K562 (cell line): ENCODE measurements around the gene DST. TPM values are rescaled to one million over a fixed set of nuclear protein-coding genes. Genes with fewer than 3 reads are reported as not detected.

Experiments
- CTBP1 ChIP-seq: fragments of 450-650 bp; IDR thresholded peaks from 2 replicates; pipeline ENCODE4 v1.6.1; 2016; ENCODE audit warnings: borderline replicate concordance
- HCFC1 ChIP-seq: IDR thresholded peaks from 2 replicates; pipeline ENCODE4 v1.6.1; 2012; ENCODE audit warnings: low read depth, low read length, improper control_type of control experiment
- HDAC2 ChIP-seq: fragments of 450-650 bp; IDR thresholded peaks from 2 replicates; pipeline ENCODE4 v1.6.1; 2016; ENCODE audit warnings: mild to moderate bottlenecking
- ZNF143 ChIP-seq: sonication (generic); formaldehyde crosslinking; IDR thresholded peaks from 2 replicates; pipeline ENCODE4 v1.9.0; 2022; ENCODE audit warnings: mild to moderate bottlenecking, missing genetic modification reagents
- polyA plus RNA-seq, 8 experiments: library from polyadenylated mRNA; depleted of rRNA in 4 of 8; stranded (reverse) in 5 of 8; unstranded in 3 of 8; fragments of >200 nt; fragmentation: Nextera tagmentation in 2 of 8; fragmentation: Illumina TruSeq in 1 of 8; extraction: Ambion mirVana in 2 of 8; extraction: Trizol in 1 of 8; gene quantifications; 2 replicates each; pipeline versions ENCODE4 v1.2.1 to v1.2.3, GENCODE V29; 2011 to 2014; ENCODE audit warnings: inconsistent platforms in 1 of 8, missing spikeins in 1 of 8
- total RNA-seq, 7 experiments: library from RNA; depleted of rRNA in 6 of 7; stranded (reverse); fragments of >200 nt in 6 of 7; fragmentation: Illumina TruSeq in 2 of 7; extraction: Trizol in 2 of 7; gene quantifications; 2 replicates each; pipeline versions ENCODE4 v1.2.1 to v1.2.3, GENCODE V29; 2011 to 2021; ENCODE audit warnings: low replicate concordance in 1 of 7
- TF ChIP-seq, protein P1 (sequence below): sonication (generic); formaldehyde crosslinking; IDR thresholded peaks from 2 replicates; pipeline ENCODE4 v1.8.0; 2022; ENCODE audit warnings: mild to moderate bottlenecking, missing genetic modification reagents
- TF ChIP-seq, protein P2 (sequence below), 2 experiments: fragments of 450-650 bp; IDR thresholded peaks; 2 replicates each; pipeline ENCODE4 v1.6.1; 2018; ENCODE audit warnings: mild to moderate bottlenecking in 2 of 2, low read depth in 1 of 2; ENCODE audit not compliant: partially characterized antibody in 2 of 2

The DST gene
- total and polyA plus RNA-seq, 9 of the 15 experiments (the other 6 are each of a cell fraction or from before 2014, with no cell fraction given) = 5.2 to 21.9 (median 13.3) TPM

DNA sequence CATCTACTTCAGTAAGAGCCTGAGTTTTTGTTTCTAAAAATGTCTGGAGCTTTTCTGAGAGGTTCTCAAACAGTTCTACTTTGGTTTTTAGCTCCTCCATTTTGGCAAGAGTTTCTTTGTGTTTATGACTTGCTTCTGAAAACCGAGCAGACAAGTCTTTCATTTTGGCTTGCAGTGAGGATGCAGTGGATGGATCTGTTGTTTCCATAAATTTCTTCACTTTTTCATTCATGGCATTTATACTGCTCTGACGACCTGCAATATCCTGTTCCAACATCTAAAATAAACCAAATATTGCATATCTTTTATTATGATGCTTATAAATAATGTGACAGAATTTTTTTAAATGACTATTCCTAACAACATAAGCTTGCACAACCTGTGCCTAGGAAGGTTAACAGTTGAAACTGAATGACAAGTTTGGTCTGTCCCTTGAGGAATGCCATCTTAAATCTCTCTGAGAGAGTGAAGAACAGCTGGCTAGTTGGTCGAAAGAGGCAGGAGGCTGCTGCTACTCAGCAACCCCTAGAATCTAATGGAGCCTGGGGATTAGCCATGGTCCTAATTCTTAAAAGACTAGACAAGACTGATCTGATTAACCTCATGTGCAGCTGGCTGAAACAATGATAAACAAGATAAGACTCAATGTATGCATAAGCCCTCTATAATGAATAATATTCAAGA lies 69.8 kb downstream of the DST start (continued):
- TF ChIP-seq, protein P1, sequence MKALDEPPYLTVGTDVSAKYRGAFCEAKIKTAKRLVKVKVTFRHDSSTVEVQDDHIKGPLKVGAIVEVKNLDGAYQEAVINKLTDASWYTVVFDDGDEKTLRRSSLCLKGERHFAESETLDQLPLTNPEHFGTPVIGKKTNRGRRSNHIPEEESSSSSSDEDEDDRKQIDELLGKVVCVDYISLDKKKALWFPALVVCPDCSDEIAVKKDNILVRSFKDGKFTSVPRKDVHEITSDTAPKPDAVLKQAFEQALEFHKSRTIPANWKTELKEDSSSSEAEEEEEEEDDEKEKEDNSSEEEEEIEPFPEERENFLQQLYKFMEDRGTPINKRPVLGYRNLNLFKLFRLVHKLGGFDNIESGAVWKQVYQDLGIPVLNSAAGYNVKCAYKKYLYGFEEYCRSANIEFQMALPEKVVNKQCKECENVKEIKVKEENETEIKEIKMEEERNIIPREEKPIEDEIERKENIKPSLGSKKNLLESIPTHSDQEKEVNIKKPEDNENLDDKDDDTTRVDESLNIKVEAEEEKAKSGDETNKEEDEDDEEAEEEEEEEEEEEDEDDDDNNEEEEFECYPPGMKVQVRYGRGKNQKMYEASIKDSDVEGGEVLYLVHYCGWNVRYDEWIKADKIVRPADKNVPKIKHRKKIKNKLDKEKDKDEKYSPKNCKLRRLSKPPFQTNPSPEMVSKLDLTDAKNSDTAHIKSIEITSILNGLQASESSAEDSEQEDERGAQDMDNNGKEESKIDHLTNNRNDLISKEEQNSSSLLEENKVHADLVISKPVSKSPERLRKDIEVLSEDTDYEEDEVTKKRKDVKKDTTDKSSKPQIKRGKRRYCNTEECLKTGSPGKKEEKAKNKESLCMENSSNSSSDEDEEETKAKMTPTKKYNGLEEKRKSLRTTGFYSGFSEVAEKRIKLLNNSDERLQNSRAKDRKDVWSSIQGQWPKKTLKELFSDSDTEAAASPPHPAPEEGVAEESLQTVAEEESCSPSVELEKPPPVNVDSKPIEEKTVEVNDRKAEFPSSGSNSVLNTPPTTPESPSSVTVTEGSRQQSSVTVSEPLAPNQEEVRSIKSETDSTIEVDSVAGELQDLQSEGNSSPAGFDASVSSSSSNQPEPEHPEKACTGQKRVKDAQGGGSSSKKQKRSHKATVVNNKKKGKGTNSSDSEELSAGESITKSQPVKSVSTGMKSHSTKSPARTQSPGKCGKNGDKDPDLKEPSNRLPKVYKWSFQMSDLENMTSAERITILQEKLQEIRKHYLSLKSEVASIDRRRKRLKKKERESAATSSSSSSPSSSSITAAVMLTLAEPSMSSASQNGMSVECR (CRISPR knock-in tag) = no peak
- TF ChIP-seq, protein P2, sequence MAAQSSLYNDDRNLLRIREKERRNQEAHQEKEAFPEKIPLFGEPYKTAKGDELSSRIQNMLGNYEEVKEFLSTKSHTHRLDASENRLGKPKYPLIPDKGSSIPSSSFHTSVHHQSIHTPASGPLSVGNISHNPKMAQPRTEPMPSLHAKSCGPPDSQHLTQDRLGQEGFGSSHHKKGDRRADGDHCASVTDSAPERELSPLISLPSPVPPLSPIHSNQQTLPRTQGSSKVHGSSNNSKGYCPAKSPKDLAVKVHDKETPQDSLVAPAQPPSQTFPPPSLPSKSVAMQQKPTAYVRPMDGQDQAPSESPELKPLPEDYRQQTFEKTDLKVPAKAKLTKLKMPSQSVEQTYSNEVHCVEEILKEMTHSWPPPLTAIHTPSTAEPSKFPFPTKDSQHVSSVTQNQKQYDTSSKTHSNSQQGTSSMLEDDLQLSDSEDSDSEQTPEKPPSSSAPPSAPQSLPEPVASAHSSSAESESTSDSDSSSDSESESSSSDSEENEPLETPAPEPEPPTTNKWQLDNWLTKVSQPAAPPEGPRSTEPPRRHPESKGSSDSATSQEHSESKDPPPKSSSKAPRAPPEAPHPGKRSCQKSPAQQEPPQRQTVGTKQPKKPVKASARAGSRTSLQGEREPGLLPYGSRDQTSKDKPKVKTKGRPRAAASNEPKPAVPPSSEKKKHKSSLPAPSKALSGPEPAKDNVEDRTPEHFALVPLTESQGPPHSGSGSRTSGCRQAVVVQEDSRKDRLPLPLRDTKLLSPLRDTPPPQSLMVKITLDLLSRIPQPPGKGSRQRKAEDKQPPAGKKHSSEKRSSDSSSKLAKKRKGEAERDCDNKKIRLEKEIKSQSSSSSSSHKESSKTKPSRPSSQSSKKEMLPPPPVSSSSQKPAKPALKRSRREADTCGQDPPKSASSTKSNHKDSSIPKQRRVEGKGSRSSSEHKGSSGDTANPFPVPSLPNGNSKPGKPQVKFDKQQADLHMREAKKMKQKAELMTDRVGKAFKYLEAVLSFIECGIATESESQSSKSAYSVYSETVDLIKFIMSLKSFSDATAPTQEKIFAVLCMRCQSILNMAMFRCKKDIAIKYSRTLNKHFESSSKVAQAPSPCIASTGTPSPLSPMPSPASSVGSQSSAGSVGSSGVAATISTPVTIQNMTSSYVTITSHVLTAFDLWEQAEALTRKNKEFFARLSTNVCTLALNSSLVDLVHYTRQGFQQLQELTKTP (IDR thresholded peaks at IDR 0.05; ENCODE audit: low read depth in 1 of 2, partially characterized antibody in 2 of 2) = no peak
- TF ChIP-seq ZNF143 (CRISPR knock-in tag) = no peak
- no peak for TF ChIP-seq HCFC1
- no peak for TF ChIP-seq CTBP1
- no peak for TF ChIP-seq HDAC2
